OCI-LY7 (cell line): ENCODE results near the gene MPPED1. TPM values are rescaled to one million over a fixed set of nuclear protein-coding genes. Genes with fewer than 3 reads are reported as not detected.
A peak's percentile ranks its signal among the peaks of the same experiment; 100 is the strongest.

Experiments used
- BruUV-seq: library from RNA; stranded (reverse); fragments of 400-500 nt; replicated peaks from 2 replicates; lab custom pipeline; 2021; lab: Mats Ljungman, UMichigan
- CTCF ChIA-PET: fragments of 300-600 bp; sonication (Branson Sonifier 250); formaldehyde crosslinking; loops from one replicate; lab custom pipeline; 2022; ENCODE audit warnings: antibody characterized with exemption; ENCODE audit not compliant: unreplicated experiment; lab: Charles Lee
- POLR2A ChIA-PET: fragments of 300-600 bp; sonication (Branson Sonifier 250); formaldehyde crosslinking; loops from one replicate; lab custom pipeline; 2022; ENCODE audit warnings: antibody characterized with exemption; lab: Charles Lee
- DNase-seq: peaks from one replicate; pipeline ENCODE4 v3.0.0-alpha.2; 2015; ENCODE audit warnings: low spot score
- H2AFZ ChIP-seq: fragments of 200-600 bp; sonication (generic), shearing (Covaris generic); 2 replicates; pipeline ENCODE4 v1.6.1; 2014; ENCODE audit warnings: mild to moderate bottlenecking, antibody characterized with exemption, low read length, moderate library complexity
- H3K27ac ChIP-seq: fragments of 200-600 bp; sonication (generic); 2 replicates; pipeline ENCODE4 v1.5.1; 2014; ENCODE audit warnings: mixed run types, low read depth, mild to moderate bottlenecking, moderate library complexity, low read length, inconsistent platforms; ENCODE audit not compliant: poor library complexity, severe bottlenecking
- H3K36me3 ChIP-seq: fragments of 200-600 bp; sonication (generic); 2 replicates; pipeline ENCODE4 v1.6.1; 2014; ENCODE audit warnings: mild to moderate bottlenecking, antibody characterized with exemption, low read length, moderate library complexity, mixed read lengths; ENCODE audit not compliant: insufficient read depth
- H3K4me1 ChIP-seq: fragments of 200-600 bp; sonication (generic); 2 replicates; pipeline ENCODE4 v1.5.1; 2014; ENCODE audit warnings: mild to moderate bottlenecking, low read length; ENCODE audit not compliant: insufficient read depth, poor library complexity, severe bottlenecking
- H3K4me2 ChIP-seq: fragments of 200-600 bp; sonication (generic); 2 replicates; pipeline ENCODE4 v1.6.1; 2014; ENCODE audit warnings: mild to moderate bottlenecking, low read length
- H3K4me3 ChIP-seq: fragments of 200-600 bp; sonication (generic); 2 replicates; pipeline ENCODE4 v1.5.1; 2014; ENCODE audit warnings: mild to moderate bottlenecking, low read depth, low read length; ENCODE audit not compliant: poor library complexity, severe bottlenecking
- H3K79me2 ChIP-seq: fragments of 200-600 bp; sonication (generic); 2 replicates; pipeline ENCODE4 v1.6.1; 2016; ENCODE audit warnings: low read depth, mild to moderate bottlenecking, low read length, moderate library complexity, mixed read lengths; ENCODE audit not compliant: insufficient read depth
- H3K9me2 ChIP-seq: fragments of 200-600 bp; sonication (generic); 2 replicates; pipeline ENCODE4 v1.6.1; 2016; ENCODE audit warnings: mild to moderate bottlenecking, low read length, mixed read lengths; ENCODE audit not compliant: insufficient read depth
- H3K9me3 ChIP-seq: fragments of 200-600 bp; sonication (generic); 2 replicates; pipeline ENCODE4 v1.6.1; 2014; ENCODE audit warnings: mild to moderate bottlenecking, mixed run types, low read length, mixed read lengths
- H4K20me1 ChIP-seq: fragments of 200-600 bp; sonication (generic); 2 replicates; pipeline ENCODE4 v1.6.1; 2014; ENCODE audit warnings: mild to moderate bottlenecking, antibody characterized with exemption, low read length, moderate library complexity, mixed read lengths; ENCODE audit not compliant: insufficient read depth
- CTCF ChIP-seq: fragments of 200-600 bp; sonication (generic); conservative IDR thresholded peaks from 2 replicates; pipeline ENCODE4 v1.5.1; 2014; ENCODE audit warnings: mild to moderate bottlenecking, antibody characterized with exemption, low read length, moderate library complexity, mixed read lengths
- EZH2phosphoT487 ChIP-seq: fragments of 200-600 bp; sonication (generic); IDR thresholded peaks from 2 replicates; pipeline ENCODE4 v1.6.1; 2018; ENCODE audit warnings: low read depth, borderline replicate concordance, mild to moderate bottlenecking, mixed run types, antibody characterized with exemption, low read length, moderate library complexity, mixed read lengths
- intact Hi-C: fragments of 100-400 bp; cut with micrococcal nuclease; formaldehyde crosslinking; loops from one replicate; pipeline ENCODE4 v1.10.0; 2022; ENCODE audit not compliant: unreplicated experiment
- total RNA-seq, 2 experiments: library from RNA; depleted of rRNA in 1 of 2; stranded (reverse); fragments of >200 nt in 1 of 2; shearing (Covaris generic) in 1 of 2; gene quantifications; 2 replicates each; pipeline ENCODE4 v1.2.3, GENCODE V29; 2014 to 2022

MPPED1 gene
- total RNA-seq, 2 experiments from 2014 or later = not detected

GRCh38 chr22:43510281-43511070 lies 98.7 kb downstream of the MPPED1 start:
- ChIA-PET CTCF (no interaction called here), POLR2A (no interaction called here)
- no peaks in the 10 kb centered on the region for H3K4me1 ChIP-seq
- no peak overlapping the region for H2AFZ ChIP-seq
- no peaks in the 10 kb centered on the region for H4K20me1 ChIP-seq
- no TSS peak for BruUV-seq
- TF ChIP-seq CTCF (no peak), EZH2phosphoT487 (no peak)
- peak; percentile 4 for DNase-seq
- no peaks in the 10 kb centered on the region for H3K9me3 ChIP-seq
- intact Hi-C loops = no loop called here
- H3K4me2 ChIP-seq = no peak overlapping the region
- no peaks in the 10 kb centered on the region for H3K9me2 ChIP-seq
- H3K4me3 ChIP-seq = no peak overlapping the region
- no peaks in the 10 kb centered on the region for H3K36me3 ChIP-seq
- H3K27ac ChIP-seq = no peak overlapping the region
- H3K79me2 ChIP-seq = no peaks in the 10 kb centered on the region

- Histone ChIP-seq H3K9me2 (no peaks in the 10 kb centered on the region), H3K9me3 (no peaks in the 10 kb centered on the region), H3K4me2 (no peak overlapping the region), H3K4me1 (no peaks in the 10 kb centered on the region), H3K4me3 (no peak overlapping the region), H4K20me1 (no peaks in the 10 kb centered on the region), H2AFZ (no peak overlapping the region), H3K36me3 (no peaks in the 10 kb centered on the region), H3K27ac (no peak overlapping the region), H3K79me2 (no peaks in the 10 kb centered on the region)
- BruUV-seq = no TSS peak
- DNase-seq = no peak
- intact Hi-C loops = no loop called here
- ChIA-PET POLR2A (no interaction called here), CTCF (no interaction called here)
- no peak for TF ChIP-seq EZH2phosphoT487
- TF ChIP-seq CTCF = no peak
These were observed 99.6 kb downstream of the MPPED1 start for GRCh38 chr22:43511276-43511910.

- Histone ChIP-seq H3K36me3 (no peaks in the 10 kb centered on the region), H3K79me2 (no peaks in the 10 kb centered on the region), H2AFZ (no peak overlapping the region), H3K4me1 (no peaks in the 10 kb centered on the region), H3K9me2 (no peaks in the 10 kb centered on the region), H3K27ac (no peak overlapping the region), H4K20me1 (no peaks in the 10 kb centered on the region), H3K9me3 (no peaks in the 10 kb centered on the region), H3K4me2 (no peak overlapping the region), H3K4me3 (no peak overlapping the region)
- DNase-seq = no peak
- ChIA-PET CTCF (no interaction called here), POLR2A (no interaction called here)
- TF ChIP-seq CTCF = no peak
- TF ChIP-seq EZH2phosphoT487 = no peak
- intact Hi-C loops = no loop called here
- no TSS peak for BruUV-seq
These were observed 100.5 kb downstream of the MPPED1 start for GRCh38 chr22:43512279-43512678.
